GM21526 (cell line): ENCODE results near the gene PTGFRN.

Source experiments
- ATAC-seq: cut with Tn5 transposase; IDR thresholded peaks from one replicate; pipeline ENCODE4 v1.9.1; 2021; ENCODE audit warnings: moderate library complexity; ENCODE audit not compliant: unreplicated experiment, low FRiP score

The PTGFRN gene

DNA sequence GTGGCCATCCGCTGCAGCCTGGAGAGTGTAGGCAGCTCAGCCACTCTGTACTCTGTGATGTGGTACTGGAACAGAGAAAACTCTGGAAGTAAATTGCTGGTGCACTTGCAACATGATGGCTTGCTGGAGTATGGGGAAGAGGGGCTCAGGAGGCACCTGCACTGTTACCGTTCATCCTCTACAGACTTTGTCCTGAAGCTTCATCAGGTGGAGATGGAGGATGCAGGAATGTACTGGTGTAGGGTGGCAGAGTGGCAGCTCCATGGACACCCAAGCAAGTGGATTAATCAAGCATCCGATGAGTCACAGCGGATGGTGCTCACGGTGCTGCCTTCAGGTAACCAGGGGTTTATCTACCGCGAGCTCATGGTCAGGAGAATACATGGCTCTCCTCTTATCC, 115.9 kb downstream of the PTGFRN start:
- no peak for ATAC-seq

DNA sequence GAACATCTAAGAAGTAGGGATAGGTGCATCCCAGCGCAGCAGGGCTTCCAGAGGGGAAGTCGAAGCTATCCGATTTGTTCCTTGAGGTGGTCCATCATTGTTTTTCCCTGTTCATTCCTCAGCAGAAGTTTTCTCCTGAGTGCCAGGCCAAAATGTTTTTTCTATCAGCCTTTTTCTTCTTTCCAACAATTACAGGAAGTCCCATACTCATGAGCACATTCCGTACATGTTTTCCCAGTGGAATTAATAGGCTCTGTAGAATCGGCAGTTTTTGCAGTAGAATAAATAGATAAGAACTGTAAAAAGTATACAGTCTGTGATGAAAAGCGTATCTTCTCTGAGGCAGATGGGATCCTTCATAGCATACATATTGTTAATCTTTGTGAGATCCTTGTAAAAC, 116.6 kb downstream of the PTGFRN start:
- ATAC-seq, result no peak

DNA sequence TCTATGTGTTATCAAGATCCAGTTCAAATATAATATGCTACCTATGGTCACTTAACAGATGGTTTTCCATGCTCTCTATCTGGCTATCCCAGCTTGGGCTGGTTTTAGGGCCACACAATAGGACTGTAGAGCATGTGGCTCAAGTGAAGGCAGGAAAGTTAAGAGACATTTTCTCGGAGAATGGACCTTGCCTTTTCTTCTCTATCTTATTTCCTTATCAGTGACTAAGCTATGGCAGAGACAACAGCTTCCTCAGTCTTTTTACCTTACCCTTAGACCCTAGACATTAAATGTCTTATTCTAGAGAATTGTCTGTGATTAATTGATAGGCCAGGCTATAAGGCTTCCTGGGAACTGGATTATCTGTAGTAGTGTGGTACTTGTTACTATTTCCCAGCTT, 120.0 kb downstream of the PTGFRN start:
- no peak for ATAC-seq

DNA sequence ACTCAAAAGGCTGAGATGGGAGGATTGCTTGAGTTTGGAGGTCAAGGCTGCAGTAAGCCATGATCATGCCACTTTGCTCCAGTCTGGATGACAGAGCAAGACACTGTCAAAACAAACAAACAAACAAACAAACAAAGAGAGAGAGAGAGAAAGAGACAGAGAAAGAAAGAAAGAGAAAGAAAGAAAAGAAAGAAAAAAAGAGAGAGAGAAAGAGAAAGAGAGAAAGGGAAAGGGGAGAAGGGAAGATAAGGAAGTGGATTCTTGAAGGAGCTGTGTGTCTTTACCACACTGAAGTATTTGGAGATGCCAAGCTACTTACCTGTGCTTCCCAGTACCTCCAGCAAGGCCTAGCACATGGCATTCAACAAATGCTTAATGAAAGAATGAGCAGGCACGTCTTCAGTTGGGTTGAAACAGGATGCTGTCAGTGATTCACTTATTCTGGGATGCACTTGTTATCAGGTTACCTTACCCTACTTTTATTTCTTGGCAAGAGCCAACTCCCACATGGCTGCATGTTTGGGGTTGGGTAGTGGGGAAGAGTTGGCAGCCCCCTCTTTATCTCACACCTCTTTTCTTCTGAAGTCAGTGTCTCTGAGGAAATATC, 120.7 kb downstream of the PTGFRN start:
- ATAC-seq, result no peak

DNA sequence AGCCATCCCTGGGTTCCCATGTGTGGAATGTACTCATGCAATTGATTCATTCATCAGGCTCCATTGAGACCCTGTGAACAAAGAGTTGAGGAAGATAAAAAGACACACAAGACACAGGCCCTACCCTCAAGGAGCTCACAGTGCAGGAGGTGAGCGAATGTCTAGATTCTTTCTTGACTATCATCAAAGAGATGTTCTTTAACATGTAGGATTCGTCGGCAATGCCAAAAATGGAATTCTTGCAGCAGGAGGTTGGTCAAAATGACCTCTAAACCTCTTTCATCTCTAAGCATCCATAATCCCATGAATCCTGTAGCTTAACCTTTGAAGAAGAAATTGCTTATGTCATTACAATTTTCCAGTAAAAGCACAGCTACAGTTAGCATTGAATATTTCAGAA, 122.5 kb downstream of the PTGFRN start:
- no peak for ATAC-seq

DNA sequence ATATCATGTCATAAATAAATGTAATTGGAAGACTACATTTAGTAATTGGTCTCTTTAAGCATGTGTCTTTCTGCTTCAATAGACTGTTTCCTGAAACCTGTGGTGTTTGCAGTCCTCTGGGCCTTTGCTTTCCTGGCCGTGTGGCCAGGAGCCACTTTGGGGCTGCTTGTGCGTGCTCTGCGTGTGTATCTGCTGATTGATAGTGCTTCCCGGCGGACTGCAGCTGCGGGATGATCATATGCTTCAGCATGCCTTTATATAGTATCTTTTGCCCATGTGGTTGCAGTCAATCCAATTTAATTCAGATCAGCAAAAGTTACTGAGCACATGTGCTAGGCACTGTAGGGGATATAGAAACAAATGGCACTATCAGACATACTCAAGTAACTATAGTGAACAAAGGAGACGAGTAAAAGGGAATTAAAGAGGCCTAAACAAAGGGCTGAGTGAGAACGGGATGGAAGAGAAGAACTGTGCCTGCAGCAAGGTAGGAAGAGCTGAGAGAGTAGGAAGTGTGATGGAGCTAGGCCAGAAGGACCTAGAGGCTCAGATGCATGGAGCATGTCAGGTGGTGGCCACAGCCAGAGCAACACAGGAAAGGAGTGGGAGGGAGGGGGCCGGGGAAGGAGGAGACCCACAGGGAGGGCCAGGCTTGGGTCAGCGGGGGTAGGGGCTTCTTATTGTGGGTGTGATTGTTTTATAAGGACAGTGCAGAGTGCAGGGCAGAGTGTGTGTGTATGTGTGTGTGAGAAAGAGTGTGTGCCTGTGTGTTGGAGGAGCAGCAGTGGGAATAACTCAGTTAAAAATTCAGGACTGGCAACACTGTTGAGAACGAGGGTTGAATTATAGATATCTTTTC, 123.2 kb downstream of the PTGFRN start:
- ATAC-seq, result no peak

DNA sequence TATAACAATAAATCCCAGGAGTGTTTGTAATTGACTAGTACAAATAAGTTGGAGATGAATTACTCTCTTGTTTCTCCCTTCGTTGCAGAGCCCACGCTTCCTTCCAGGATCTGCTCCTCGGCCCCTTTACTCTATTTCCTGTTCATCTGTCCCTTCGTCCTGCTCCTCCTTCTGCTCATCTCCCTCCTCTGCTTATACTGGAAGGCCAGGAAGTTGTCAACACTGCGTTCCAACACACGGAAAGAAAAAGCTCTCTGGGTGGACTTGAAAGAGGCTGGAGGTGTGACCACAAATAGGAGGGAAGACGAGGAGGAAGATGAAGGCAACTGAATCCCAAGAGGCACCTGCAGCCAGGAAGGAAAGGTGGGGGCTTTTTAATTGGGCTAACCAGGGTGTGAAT, 124.1 kb downstream of the PTGFRN start:
- ATAC-seq, result no peak

DNA sequence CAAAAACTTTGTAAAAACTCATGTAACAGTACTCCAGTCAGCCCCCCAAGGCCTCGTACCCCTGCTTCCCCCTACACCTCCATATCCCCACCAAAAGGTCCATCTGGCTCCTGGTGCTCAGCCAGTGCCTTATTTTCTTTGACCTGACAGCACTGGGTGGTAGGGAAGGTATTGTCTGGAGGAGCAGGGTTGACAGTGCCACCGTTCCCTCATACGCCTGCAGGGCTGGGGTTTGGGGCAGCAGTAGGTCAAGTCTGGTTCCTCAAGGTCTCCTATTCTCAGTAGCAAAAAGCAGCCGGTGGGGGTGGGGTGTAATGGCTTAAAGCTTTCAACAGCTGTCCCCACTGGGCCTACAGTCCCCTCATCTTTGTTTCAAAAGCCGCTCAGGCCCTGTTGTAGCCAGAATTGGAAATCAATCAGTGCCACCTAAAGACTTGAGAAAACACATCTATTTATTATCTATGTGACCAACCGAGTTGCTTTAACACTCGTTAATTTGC, 125.1 kb downstream of the PTGFRN start:
- no peak for ATAC-seq

DNA sequence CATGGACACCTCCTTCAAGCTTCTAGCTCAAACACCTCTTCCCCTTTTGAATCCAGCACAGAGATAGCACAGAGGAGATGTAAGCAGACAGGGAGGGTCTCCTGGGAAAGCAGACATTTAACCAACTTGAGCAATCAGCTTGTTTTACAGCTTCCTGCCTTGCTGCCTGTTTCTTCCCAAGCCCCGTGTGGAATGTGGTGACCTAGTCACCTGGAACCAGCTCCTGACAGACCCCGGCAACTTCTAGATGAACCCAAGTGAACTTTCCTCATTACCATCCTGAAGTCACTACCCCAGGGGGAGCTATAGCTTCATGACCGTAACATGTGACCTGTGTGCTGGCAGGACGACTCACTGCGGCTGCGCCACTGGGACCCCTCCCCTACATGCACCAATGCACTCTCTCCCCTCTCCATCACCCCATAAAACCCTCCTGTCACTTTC, 126.3 kb downstream of the PTGFRN start:
- ATAC-seq, result no peak

DNA sequence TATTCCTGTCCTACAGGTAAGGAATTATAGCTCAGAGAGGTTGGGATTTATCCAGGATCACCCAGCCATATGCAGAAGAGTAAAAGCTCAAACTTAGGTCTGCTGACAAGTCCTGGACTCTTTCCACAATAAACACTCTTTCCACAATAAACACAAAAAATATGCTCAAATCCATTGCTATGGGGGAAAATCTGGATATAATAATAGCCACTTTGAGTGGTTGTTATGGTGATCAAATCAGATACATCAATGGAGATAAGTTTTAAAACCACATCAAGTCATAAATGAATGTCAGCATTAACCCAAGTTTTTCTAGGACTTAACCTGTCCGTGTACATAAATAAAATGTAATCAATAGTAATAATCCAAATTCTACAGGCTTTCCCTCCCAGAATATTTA, 128.1 kb downstream of the PTGFRN start:
- no peak for ATAC-seq

DNA sequence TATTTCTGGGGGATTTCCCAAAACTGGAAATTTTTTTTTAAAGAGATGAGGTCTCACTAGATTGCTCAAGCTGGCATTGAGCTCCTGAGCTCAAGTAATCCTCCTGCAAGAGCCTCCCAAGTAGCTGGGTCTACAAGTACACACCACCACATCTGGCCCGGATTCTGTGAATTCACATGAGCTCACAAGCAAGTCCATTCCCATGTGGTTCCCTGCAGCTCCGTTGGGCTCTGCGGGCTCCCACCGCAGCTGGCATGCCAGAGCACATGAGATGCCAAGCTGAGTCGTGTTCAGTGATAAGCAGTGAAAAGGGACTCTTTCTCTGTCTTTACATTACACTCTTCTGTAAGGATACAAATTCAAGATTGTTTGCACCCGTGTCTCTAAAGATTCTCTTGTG, 128.5 kb downstream of the PTGFRN start:
- no peak for ATAC-seq
